ENCODE data around the gene CDK5RAP1. TPM values are rescaled to one million over a fixed set of nuclear protein-coding genes. Genes with fewer than 3 reads are reported as not detected.
"Not testable (repeated sequence)": the region's sequence is repeated elsewhere in the genome, so short reads cannot be mapped to it uniquely, and the experiment has no call there.

CDK5RAP1 gene
- total and polyA plus RNA-seq, 12 donors = 16.9 to 42.6 (median 23.3) TPM

GRCh38 chr20:33437141-33437911 lies 36.0 kb upstream of the CDK5RAP1 start:
- WGBS, 2 donors = 40 to 48% methylated on average over 12 of the region's 12 CpGs
- H3K9me3 ChIP-seq = no peaks in the 10 kb centered on the region
- H3K4me3 ChIP-seq = no peak overlapping the region
- intact Hi-C loops (cut with DNase I) = no loop called here
- peaks cover 0 to 18% (median 0%) of the 10 kb centered on the region in 9 donors for H3K36me3 ChIP-seq
- TF ChIP-seq, protein P1, sequence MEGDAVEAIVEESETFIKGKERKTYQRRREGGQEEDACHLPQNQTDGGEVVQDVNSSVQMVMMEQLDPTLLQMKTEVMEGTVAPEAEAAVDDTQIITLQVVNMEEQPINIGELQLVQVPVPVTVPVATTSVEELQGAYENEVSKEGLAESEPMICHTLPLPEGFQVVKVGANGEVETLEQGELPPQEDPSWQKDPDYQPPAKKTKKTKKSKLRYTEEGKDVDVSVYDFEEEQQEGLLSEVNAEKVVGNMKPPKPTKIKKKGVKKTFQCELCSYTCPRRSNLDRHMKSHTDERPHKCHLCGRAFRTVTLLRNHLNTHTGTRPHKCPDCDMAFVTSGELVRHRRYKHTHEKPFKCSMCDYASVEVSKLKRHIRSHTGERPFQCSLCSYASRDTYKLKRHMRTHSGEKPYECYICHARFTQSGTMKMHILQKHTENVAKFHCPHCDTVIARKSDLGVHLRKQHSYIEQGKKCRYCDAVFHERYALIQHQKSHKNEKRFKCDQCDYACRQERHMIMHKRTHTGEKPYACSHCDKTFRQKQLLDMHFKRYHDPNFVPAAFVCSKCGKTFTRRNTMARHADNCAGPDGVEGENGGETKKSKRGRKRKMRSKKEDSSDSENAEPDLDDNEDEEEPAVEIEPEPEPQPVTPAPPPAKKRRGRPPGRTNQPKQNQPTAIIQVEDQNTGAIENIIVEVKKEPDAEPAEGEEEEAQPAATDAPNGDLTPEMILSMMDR (IDR thresholded peaks at IDR 0.05) = no peak
- peaks cover 4 to 98% (median 51%) of the 10 kb centered on the region in 9 donors for H3K4me1 ChIP-seq
- peak; percentile 67 to 80 for DNase-seq
- ATAC-seq = peak; percentile 11 to 75 (median 60)
- peak overlapping the region; percentile 9 to 93 (median 74) for H3K27ac ChIP-seq
- no peaks in the 10 kb centered on the region for H3K27me3 ChIP-seq

- 84 to 93% methylated on average over 5 of the region's 5 CpGs for WGBS, 2 donors
- no peaks in the 10 kb centered on the region for H3K27me3 ChIP-seq
- no peak for ATAC-seq
- H3K27ac ChIP-seq = peak overlapping the region in 9 of 10 donors; percentile 67 to 92 (median 82)
- no peak for DNase-seq
- peaks cover 9 to 95% (median 47%) of the 10 kb centered on the region in 9 donors for H3K4me1 ChIP-seq
- intact Hi-C loops (cut with DNase I) = no loop called here
- no peak overlapping the region for H3K4me3 ChIP-seq
- TF ChIP-seq, protein P1 (IDR thresholded peaks at IDR 0.05) = no peak
- no peaks in the 10 kb centered on the region for H3K9me3 ChIP-seq
- peaks cover 0 to 18% (median 0%) of the 10 kb centered on the region in 9 donors for H3K36me3 ChIP-seq
These were observed 33.1 kb upstream of the CDK5RAP1 start for GRCh38 chr20:33434434-33434833.

- peak; percentile 81 to 96 (median 88) for ATAC-seq
- Histone ChIP-seq H3K4me1 (peaks cover 11 to 92% (median 45%) of the 10 kb centered on the region in 9 donors), H3K27me3 (no peaks in the 10 kb centered on the region), H3K27ac (peak overlapping the region; percentile 48 to 92 (median 80)), H3K9me3 (no peaks in the 10 kb centered on the region), H3K36me3 (peaks cover 0 to 18% (median 0%) of the 10 kb centered on the region in 9 donors), H3K4me3 (no peak overlapping the region)
- DNase-seq = peak; percentile 65 to 81
- TF ChIP-seq, protein P1 (IDR thresholded peaks at IDR 0.05) = no peak
- intact Hi-C loops (cut with DNase I) = no loop called here
- WGBS, 2 donors = 43 to 45% methylated on average over 8 of the region's 8 CpGs
These were observed 32.3 kb upstream of the CDK5RAP1 start for GRCh38 chr20:33433465-33434234.

GRCh38 chr20:33431797-33432381 lies 30.6 kb upstream of the CDK5RAP1 start:
- peaks cover 7 to 84% (median 38%) of the 10 kb centered on the region in 9 donors for H3K4me1 ChIP-seq
- ATAC-seq = peak; percentile 49 to 85 (median 60)
- TF ChIP-seq, protein P1 (IDR thresholded peaks at IDR 0.05) = no peak
- H3K4me3 ChIP-seq = no peak overlapping the region
- intact Hi-C loops (cut with DNase I) = no loop called here
- DNase-seq = peak in 1 of 2 donors; percentile 46
- no peaks in the 10 kb centered on the region for H3K9me3 ChIP-seq
- H3K27me3 ChIP-seq = no peaks in the 10 kb centered on the region
- peaks cover 0 to 18% (median 0%) of the 10 kb centered on the region in 9 donors for H3K36me3 ChIP-seq
- H3K27ac ChIP-seq = peak overlapping the region; percentile 48 to 92 (median 80)
- 36 to 37% methylated on average over 5 of the region's 5 CpGs for WGBS, 2 donors

DNA sequence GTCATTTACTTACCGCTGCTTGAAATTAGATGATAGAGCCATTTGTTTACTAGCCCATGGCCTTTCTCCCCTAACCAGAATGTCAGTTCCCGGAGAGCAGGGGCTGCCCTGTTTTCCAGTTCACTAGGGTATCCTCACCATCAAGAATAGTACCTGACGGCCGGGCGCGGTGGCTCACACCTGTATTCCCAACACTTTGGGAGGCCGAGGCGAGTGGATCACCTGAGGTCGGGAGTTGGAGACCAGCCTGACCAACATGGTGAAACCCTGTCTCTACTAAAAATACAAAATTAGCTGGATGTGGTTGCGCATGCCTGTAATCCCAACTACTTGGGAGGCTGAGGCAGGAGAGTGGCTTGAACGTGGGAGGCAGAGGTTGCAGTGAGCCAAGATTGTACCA lies 22.6 kb upstream of the CDK5RAP1 start:
- not testable (repeated sequence) for H3K9me3 ChIP-seq, H3K4me3 ChIP-seq, DNase-seq, ATAC-seq, H3K27me3 ChIP-seq
- WGBS, 2 donors = 67 to 73% methylated on average over 11 of the region's 11 CpGs
- Histone ChIP-seq H3K36me3 (peaks cover 0 to 13% (median 0%) of the 10 kb centered on the region in 9 donors), H3K4me1 (peaks cover 16 to 97% (median 52%) of the 10 kb centered on the region in 9 donors), H3K27ac (peak overlapping the region; percentile 81 to 94 (median 91))
- intact Hi-C loops (cut with DNase I) = loop anchor here in 1 of 10 donors (1.0 kb wide), 1 partner anchor 18 kb away; no protein-coding TSS in a partner anchor

Data from heart right ventricle (tissue), 16 donors.